ENCODE results near the gene SIRPD.

Gene SIRPD

GRCh38 chr20:1491860-1492642, 65.5 kb downstream of the SIRPD start:
- H3K4me3 ChIP-seq (ENCODE audit: low read depth, low read length) = no peak overlapping the region
- DNase-seq (ENCODE audit: low read depth) = no peak
- TF ChIP-seq CTCF (IDR thresholded peaks at IDR 0.05; ENCODE audit: low read depth, low read length, missing control alignments) = no peak
- in situ Hi-C loops (cut with HindIII; ENCODE audit: low sequenced_read_pairs) = no loop called here

GRCh38 chr20:1491281-1491840, 66.1 kb downstream of the SIRPD start, which contains the start of gene SIRPB2:
Gene SIRPB2 (minus strand): TSS chr20:1491420. CDS start chr20:1491359, 61 bp downstream.
- in situ Hi-C loops (cut with HindIII; ENCODE audit: low sequenced_read_pairs) = no loop called here
- no peak for TF ChIP-seq CTCF (IDR thresholded peaks at IDR 0.05; ENCODE audit: low read depth, low read length, missing control alignments)
- DNase-seq (ENCODE audit: low read depth) = no peak
- no peak within 1 kb of the TSS for H3K4me3 ChIP-seq (ENCODE audit: low read depth, low read length)

- no peak overlapping the region for H3K4me3 ChIP-seq (ENCODE audit: low read depth, low read length)
- DNase-seq (ENCODE audit: low read depth) = no peak
- TF ChIP-seq CTCF (IDR thresholded peaks at IDR 0.05; ENCODE audit: low read depth, low read length, missing control alignments) = no peak
- in situ Hi-C loops (cut with HindIII; ENCODE audit: low sequenced_read_pairs) = no loop called here
Observed at GRCh38 chr20:1490643-1491195, 66.8 kb downstream of the SIRPD start.

- in situ Hi-C loops (cut with HindIII; ENCODE audit: low sequenced_read_pairs) = no loop called here
- DNase-seq (ENCODE audit: low read depth) = no peak
- no peak overlapping the region for H3K4me3 ChIP-seq (ENCODE audit: low read depth, low read length)
- TF ChIP-seq CTCF (IDR thresholded peaks at IDR 0.05; ENCODE audit: low read depth, low read length, missing control alignments) = no peak
Observed at GRCh38 chr20:1489764-1490436, 67.6 kb downstream of the SIRPD start.

- no peak for TF ChIP-seq CTCF (IDR thresholded peaks at IDR 0.05; ENCODE audit: low read depth, low read length, missing control alignments)
- H3K4me3 ChIP-seq (ENCODE audit: low read depth, low read length) = no peak overlapping the region
- no peak for DNase-seq (ENCODE audit: low read depth)
- in situ Hi-C loops (cut with HindIII; ENCODE audit: low sequenced_read_pairs) = no loop called here
Observed at GRCh38 chr20:1489325-1489724, 68.2 kb downstream of the SIRPD start.

- no peak overlapping the region for H3K4me3 ChIP-seq (ENCODE audit: low read depth, low read length)
- in situ Hi-C loops (cut with HindIII; ENCODE audit: low sequenced_read_pairs) = no loop called here
- no peak for TF ChIP-seq CTCF (IDR thresholded peaks at IDR 0.05; ENCODE audit: low read depth, low read length, missing control alignments)
- DNase-seq (ENCODE audit: low read depth) = no peak
Observed at GRCh38 chr20:1486566-1486965, 70.9 kb downstream of the SIRPD start.

Measured in astrocyte of the cerebellum (primary cell).